DND-41 (cell line): ENCODE measurements around the gene LEMD1.

Source experiments
- ATAC-seq: fragments of 200-7000 bp; cut with Tn5 transposase; 3 replicates; pipeline ENCODE4 v1.9.1; 2021; ENCODE audit warnings: low read depth; ENCODE audit not compliant: insufficient read depth
- DNase-seq: peaks from one replicate; pipeline ENCODE4 v3.0.0-alpha.2; 2020
- H2AFZ ChIP-seq: 2 replicates; pipeline ENCODE4 v1.6.0; 2012; ENCODE audit warnings: low read depth, low read length
- H3K27ac ChIP-seq: 2 replicates; pipeline ENCODE4 v1.5.1; 2012; ENCODE audit warnings: low read length, inconsistent platforms
- H3K27me3 ChIP-seq: fragments of 200-600 bp; sonication (generic); 2 replicates; pipeline ENCODE4 v1.6.0; 2012; ENCODE audit warnings: low read length, mild to moderate bottlenecking, inconsistent platforms; ENCODE audit not compliant: insufficient read depth, poor library complexity
- H3K36me3 ChIP-seq: 2 replicates; pipeline ENCODE4 v1.5.1; 2012; ENCODE audit warnings: low read length, inconsistent platforms; ENCODE audit not compliant: insufficient read depth
- H3K4me1 ChIP-seq: 2 replicates; pipeline ENCODE4 v1.5.1; 2012; ENCODE audit warnings: mild to moderate bottlenecking, low read length; ENCODE audit not compliant: insufficient read depth
- H3K4me2 ChIP-seq: 2 replicates; pipeline ENCODE4 v1.6.0; 2012; ENCODE audit warnings: mild to moderate bottlenecking, moderate library complexity, low read length, inconsistent platforms; ENCODE audit not compliant: insufficient read depth
- H3K4me3 ChIP-seq, 2 experiments: fragments of 200-600 bp in 1 of 2; shearing (Covaris generic) in 1 of 2; 2 replicates each; pipeline ENCODE4 v1.5.1; 2012 to 2016; ENCODE audit warnings: inconsistent platforms in 2 of 2, low read length in 2 of 2, mild to moderate bottlenecking in 2 of 2, low read depth in 1 of 2, moderate library complexity in 1 of 2
- H3K79me2 ChIP-seq: 2 replicates; pipeline ENCODE4 v1.6.0; 2012; ENCODE audit warnings: low read length, inconsistent platforms; ENCODE audit not compliant: insufficient read depth
- H3K9ac ChIP-seq: 2 replicates; pipeline ENCODE4 v1.6.0; 2012; ENCODE audit warnings: low read depth, mild to moderate bottlenecking, inconsistent platforms, low read length, moderate library complexity
- H3K9me3 ChIP-seq: 2 replicates; pipeline ENCODE4 v1.5.1; 2012; ENCODE audit warnings: low read length, moderate library complexity, mild to moderate bottlenecking, inconsistent platforms; ENCODE audit not compliant: insufficient read depth, severe bottlenecking
- H4K20me1 ChIP-seq: 2 replicates; pipeline ENCODE4 v1.6.0; 2012; ENCODE audit warnings: low read length; ENCODE audit not compliant: insufficient read depth
- CTCF ChIP-seq: IDR thresholded peaks from 2 replicates; pipeline ENCODE4 v1.5.1; 2012; ENCODE audit warnings: borderline replicate concordance, low read length, moderate library complexity, mild to moderate bottlenecking; ENCODE audit not compliant: poor library complexity, severe bottlenecking; ENCODE audit errors: extremely low read depth
- EZH2 ChIP-seq: IDR thresholded peaks from 3 replicates; pipeline ENCODE4 v1.6.1; 2012; ENCODE audit warnings: borderline replicate concordance, low read depth, mild to moderate bottlenecking, moderate library complexity, low read length, inconsistent platforms; ENCODE audit not compliant: severe bottlenecking

The LEMD1 gene

GRCh38 chr1:205357567-205357966 lies 64.3 kb downstream of the LEMD1 start:
- ATAC-seq: no peak
- Histone ChIP-seq H3K27me3 (peaks cover 24% of the 10 kb centered on the region), H4K20me1 (0 out of 2 replicates have a peak, but pooled peaks cover 3% of the 10 kb centered on the region), H3K9me3 (no peaks in the 10 kb centered on the region), H3K36me3 (no peaks in the 10 kb centered on the region), H3K4me3 (no peak overlapping the region), H3K9ac (no peak overlapping the region), H3K79me2 (no peaks in the 10 kb centered on the region), H3K27ac (no peak overlapping the region), H3K4me1 (no peaks in the 10 kb centered on the region), H3K4me2 (no peak overlapping the region), H2AFZ (no peak overlapping the region)
- no peak for DNase-seq
- TF ChIP-seq CTCF (no peak), EZH2 (no peak)

- H3K4me2 ChIP-seq: no peak within 1 kb of the TSS
- H3K4me3 ChIP-seq: no peak within 1 kb of the TSS
These were observed 65.3 kb downstream of the LEMD1 start, which contains the start of gene KLHDC8A for GRCh38 chr1:205356440-205357139. Gene KLHDC8A, minus strand, starts transcription at chr1:205356922. Its CDS starts 13,318 bp downstream, at chr1:205343604.

GRCh38 chr1:205355075-205355453 lies 66.8 kb downstream of the LEMD1 start:
- H3K9ac ChIP-seq: no peak overlapping the region
- no peak for TF ChIP-seq EZH2
- no peak for TF ChIP-seq CTCF
- peaks cover 20% of the 10 kb centered on the region for H3K27me3 ChIP-seq
- H3K79me2 ChIP-seq: no peaks in the 10 kb centered on the region
- H2AFZ ChIP-seq: no peak overlapping the region
- H3K36me3 ChIP-seq: no peaks in the 10 kb centered on the region
- no peaks in the 10 kb centered on the region for H3K9me3 ChIP-seq
- H3K4me1 ChIP-seq: no peaks in the 10 kb centered on the region
- no peak overlapping the region for H3K27ac ChIP-seq
- 0 out of 2 replicates have a peak, but pooled peaks cover 3% of the 10 kb centered on the region for H4K20me1 ChIP-seq
- H3K4me2 ChIP-seq: no peak overlapping the region
- DNase-seq (no peak), ATAC-seq (no peak)
- H3K4me3 ChIP-seq: no peak overlapping the region

More at GRCh38 chr1:205356440-205357139, 65.3 kb downstream of the LEMD1 start, which contains the start of gene KLHDC8A:
- TF ChIP-seq EZH2: no peak
- no peak for TF ChIP-seq CTCF
- no peaks in the 10 kb centered on the region for H3K4me1 ChIP-seq
- H3K27me3 ChIP-seq: peaks cover 23% of the 10 kb centered on the region
- H3K27ac ChIP-seq: no peak within 1 kb of the TSS
- ATAC-seq (no peak), DNase-seq (no peak)
- no peak within 1 kb of the TSS for H3K9ac ChIP-seq
- H3K36me3 ChIP-seq: no peaks in the 10 kb centered on the region
- H4K20me1 ChIP-seq: 0 out of 2 replicates have a peak, but pooled peaks cover 3% of the 10 kb centered on the region
- H3K9me3 ChIP-seq: no peaks in the 10 kb centered on the region
- no peaks in the 10 kb centered on the region for H3K79me2 ChIP-seq
- H2AFZ ChIP-seq: no peak within 1 kb of the TSS
